Stimulated activated naive CD4-positive, alpha-beta T cell (primary cell): ENCODE results near the gene PAIP2.
A peak's percentile ranks its signal among the peaks of the same experiment; 100 is the strongest.

Experiments
- DNase-seq, 6 experiments: peaks; one replicate each; lab custom pipeline; 2025; lab: John Stamatoyannopoulos, UW

The PAIP2 gene

GRCh38 chr5:139410993-139411828, 69.6 kb downstream of the PAIP2 start:
- no peak for DNase-seq

GRCh38 chr5:139413153-139413552, 71.5 kb downstream of the PAIP2 start:
- DNase-seq: no peak

GRCh38 chr5:139413963-139414362, 72.3 kb downstream of the PAIP2 start:
- DNase-seq: no peak

- peak in 3 of 6 experiments; percentile 11 to 32 (median 13) for DNase-seq
Measured at GRCh38 chr5:139414581-139415130, 73.0 kb downstream of the PAIP2 start.

- DNase-seq: no peak
Measured at GRCh38 chr5:139415221-139415861, 73.7 kb downstream of the PAIP2 start.

- no peak for DNase-seq
Measured at GRCh38 chr5:139415869-139416268, 74.2 kb downstream of the PAIP2 start.

- no peak for DNase-seq
Measured at GRCh38 chr5:139416651-139417050, 75.0 kb downstream of the PAIP2 start.

- DNase-seq: no peak
Measured at GRCh38 chr5:139417214-139417613, 75.6 kb downstream of the PAIP2 start.

- no peak for DNase-seq
Measured at GRCh38 chr5:139418793-139419192, 77.1 kb downstream of the PAIP2 start.
